D721Med (cell line): ENCODE data around the gene DIP2B.

Source experiments
- DNase-seq: peaks from one replicate; pipeline ENCODE4 v3.0.0; 2011; ENCODE audit warnings: low spot score; ENCODE audit not compliant: insufficient read length
- FAIRE-seq: peaks from 2 replicates; lab custom pipeline; 2011; peaks lifted over from hg19 to GRCh38; lab: Jason Lieb, UNC
- TF ChIP-seq, protein P1 (sequence below): IDR thresholded peaks from 2 replicates; pipeline ENCODE4 v1.5.1; 2012; ENCODE audit warnings: mild to moderate bottlenecking, control low read depth; ENCODE audit not compliant: insufficient read depth; ENCODE audit errors: missing control alignments

Gene DIP2B

DNA sequence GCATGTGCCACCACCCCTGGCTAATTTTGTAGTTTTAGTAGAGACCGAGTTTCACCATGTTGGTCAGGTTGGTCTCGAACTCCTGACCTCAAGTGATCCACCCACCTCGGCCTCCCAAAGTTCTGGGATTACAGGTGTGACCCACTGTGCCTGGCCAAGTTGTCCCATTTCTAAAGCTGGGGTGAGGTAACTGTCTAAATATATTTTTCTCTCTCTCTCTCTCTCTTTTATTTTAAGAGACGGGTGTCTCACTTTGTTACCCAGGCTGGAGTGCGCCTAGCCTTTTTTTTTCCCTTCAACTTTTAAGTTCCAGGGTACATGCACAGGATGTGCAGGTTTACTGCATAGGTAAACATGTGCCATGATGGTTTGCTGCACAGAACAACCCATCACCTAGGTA lies 267.7 kb downstream of the DIP2B start:
- no peak for FAIRE-seq
- DNase-seq = no peak
- TF ChIP-seq, protein P1, sequence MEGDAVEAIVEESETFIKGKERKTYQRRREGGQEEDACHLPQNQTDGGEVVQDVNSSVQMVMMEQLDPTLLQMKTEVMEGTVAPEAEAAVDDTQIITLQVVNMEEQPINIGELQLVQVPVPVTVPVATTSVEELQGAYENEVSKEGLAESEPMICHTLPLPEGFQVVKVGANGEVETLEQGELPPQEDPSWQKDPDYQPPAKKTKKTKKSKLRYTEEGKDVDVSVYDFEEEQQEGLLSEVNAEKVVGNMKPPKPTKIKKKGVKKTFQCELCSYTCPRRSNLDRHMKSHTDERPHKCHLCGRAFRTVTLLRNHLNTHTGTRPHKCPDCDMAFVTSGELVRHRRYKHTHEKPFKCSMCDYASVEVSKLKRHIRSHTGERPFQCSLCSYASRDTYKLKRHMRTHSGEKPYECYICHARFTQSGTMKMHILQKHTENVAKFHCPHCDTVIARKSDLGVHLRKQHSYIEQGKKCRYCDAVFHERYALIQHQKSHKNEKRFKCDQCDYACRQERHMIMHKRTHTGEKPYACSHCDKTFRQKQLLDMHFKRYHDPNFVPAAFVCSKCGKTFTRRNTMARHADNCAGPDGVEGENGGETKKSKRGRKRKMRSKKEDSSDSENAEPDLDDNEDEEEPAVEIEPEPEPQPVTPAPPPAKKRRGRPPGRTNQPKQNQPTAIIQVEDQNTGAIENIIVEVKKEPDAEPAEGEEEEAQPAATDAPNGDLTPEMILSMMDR = no peak

DNA sequence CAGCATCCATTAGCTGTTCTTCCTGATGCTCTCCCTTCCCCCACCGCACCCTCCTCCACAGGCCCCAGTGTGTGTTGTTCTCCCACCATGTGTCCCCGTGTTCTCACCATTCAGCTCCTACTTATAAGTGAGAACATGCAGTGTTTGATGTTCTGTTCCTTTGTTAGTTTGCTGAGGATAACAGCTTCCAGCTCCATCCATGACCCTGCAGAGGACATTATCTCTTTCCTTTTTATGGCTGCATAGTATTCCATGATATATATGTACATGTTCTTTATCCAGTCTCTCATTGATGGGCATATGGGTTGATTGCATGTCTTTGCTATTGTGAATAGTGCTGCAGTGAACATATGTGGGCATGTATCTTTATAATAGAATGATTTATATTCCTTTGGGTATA lies 268.1 kb downstream of the DIP2B start:
- DNase-seq = no peak
- no peak for FAIRE-seq
- TF ChIP-seq, protein P1 = no peak

DNA sequence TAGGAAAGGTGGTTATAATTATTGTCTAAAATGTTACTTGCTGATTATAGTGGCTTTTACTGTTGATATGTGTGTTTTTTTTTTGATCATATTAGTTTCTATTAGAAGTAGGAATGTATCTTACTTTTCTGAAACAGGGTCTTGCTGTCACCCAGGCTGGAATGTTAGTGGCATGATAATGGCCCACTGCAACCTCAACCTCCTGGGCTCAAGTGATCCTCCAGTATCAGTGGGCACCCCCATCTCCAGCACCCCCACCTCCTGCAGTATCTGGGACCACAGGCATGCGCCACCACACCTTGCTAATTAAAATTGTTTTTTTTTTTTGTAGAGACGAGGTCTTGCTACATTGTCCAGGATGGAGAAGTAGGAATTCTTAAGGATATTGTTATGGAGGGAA lies 270.5 kb downstream of the DIP2B start:
- DNase-seq (no peak), FAIRE-seq (no peak)
- TF ChIP-seq, protein P1 = no peak

DNA sequence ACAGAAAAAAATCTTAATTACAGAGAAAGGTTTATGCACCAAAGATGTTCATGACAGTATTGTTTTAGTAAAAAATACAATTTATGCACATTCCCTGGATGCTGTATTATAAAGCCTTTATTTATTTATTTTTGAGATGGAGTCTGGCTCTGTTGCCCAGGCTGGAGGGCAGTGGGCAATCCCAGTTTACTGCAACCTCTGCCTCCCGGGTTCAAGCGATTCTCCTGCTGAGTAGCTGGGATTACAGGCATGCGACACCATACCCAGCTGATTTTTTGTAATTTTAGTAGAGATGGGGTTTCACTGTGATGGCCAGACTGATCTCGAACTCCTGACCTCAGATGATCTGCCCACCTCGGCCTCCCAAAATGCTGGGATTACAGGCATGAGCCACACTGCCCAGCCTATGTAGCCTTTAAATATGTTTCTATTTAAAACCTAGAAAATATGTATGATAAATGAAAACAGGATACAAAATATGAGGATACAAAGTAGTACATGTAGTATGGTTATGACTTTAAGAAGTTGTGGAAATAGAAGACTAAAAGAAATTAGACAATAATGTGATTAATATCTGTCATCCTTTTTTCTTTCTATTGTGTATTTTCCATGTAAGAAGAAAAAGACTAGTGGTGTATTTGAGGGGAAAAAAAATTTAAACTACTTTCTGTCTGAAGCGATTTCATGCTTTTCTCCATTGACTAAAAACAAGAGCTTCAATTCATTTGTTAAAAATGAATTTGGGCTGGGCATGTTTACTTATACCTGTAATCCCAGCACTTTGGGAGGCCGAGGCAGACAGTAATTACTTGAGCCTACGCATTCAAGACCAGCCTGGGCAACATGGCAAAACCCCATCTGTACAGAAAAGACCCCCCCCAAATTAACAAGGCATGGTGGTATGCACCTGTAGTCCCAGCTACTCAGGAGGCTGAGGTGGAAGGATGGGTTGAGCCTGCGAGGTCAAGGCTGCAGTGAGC lies 272.3 kb downstream of the DIP2B start:
- no peak for DNase-seq
- no peak for FAIRE-seq
- TF ChIP-seq, protein P1 = no peak

DNA sequence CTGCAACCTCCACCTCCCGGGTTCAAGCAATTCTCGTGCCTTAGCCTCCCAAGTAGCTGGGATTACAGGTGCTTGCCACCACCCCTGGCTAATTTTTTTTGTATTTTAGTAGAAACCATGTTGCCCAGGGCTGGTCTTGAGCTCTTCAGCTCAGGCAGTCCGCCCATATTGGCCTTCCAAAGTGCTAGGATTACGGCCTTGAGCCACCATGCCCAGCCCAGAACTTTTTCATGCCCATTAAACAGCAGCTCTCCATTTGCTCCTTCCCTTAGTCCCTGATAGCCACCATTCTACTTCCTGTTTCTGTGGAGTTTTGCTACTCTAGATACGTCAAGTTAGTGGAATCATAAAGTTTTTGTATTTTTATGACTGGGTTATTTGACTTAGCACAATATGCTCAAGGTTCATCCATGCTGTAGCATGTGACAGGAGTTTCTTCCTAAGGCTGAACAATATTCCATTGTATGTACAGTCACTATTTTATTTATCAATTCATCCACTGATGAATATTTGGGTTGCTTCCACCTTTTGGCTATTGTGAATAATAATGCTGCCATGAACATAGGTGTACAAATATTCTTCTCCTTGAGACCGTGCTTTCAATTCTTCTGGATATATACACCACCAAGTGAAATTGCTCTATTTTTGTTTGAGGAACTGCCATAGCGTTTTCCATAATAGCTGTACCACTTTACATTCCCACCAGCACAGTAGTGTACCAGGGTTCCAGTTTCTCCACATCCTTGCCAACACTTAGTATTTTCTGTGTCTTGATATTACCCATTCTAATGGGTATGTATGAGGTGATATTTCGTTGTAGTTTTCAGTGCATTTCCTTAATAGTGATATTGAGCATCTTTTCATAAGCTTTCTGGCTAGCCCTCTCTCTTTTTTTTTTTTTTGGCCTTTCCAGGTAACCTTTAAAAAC lies 274.1 kb downstream of the DIP2B start:
- DNase-seq (no peak), FAIRE-seq (no peak)
- TF ChIP-seq, protein P1 = no peak

DNA sequence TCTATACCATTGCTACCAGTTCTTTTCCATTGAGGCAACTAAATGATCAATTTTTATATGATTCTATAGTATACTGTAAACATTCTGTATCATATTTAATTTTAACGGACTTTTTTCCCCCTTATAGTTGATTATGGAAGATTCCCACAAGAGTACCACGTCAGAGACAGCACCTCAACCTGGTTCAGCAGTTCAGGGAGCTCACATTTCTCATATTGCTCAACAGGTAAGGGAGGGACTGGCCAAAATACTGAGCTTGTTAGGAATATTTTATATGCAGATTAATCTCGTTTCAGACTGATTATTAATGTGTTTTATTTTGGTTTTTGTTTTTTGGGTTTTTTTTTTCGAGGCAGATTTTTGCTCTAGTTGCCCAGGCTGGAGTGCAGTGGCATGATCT lies 275.2 kb downstream of the DIP2B start:
- no peak for DNase-seq
- TF ChIP-seq, protein P1 = no peak
- FAIRE-seq = no peak
